Measurements from ENCODE around the gene MPV17L. TPM values are rescaled to one million over a fixed set of nuclear protein-coding genes. Genes with fewer than 3 reads are reported as not detected.
A peak's percentile ranks its signal among the peaks of the same experiment; 100 is the strongest.
"Not testable (repeated sequence)": the region's sequence is repeated elsewhere in the genome, so short reads cannot be mapped to it uniquely, and the experiment has no call there.

MPV17L gene
- total RNA-seq, 6 experiments from 2014 or later: 9.3 to 18.8 (median 16.0) TPM

GRCh38 chr16:15393025-15393424 is 2.5 kb upstream of the MPV17L start:
- DNase-seq; intact Hi-C loops (cut with DNase I); H3K9me3 ChIP-seq; H3K36me3 ChIP-seq; H3K27me3 ChIP-seq; H3K4me3 ChIP-seq; ATAC-seq; H3K27ac ChIP-seq: not testable (repeated sequence)
- H3K4me1 ChIP-seq: peaks cover 0 to 13% (median 0%) of the 10 kb centered on the region in 4 donors
- 80% methylated on average over 5 of the region's 8 CpGs for WGBS (ENCODE audit: insufficient coverage, low coverage, low lambda C conversion rate, missing lambda C conversion rate)

GRCh38 chr16:15396509-15396829 is 915 bp downstream of the MPV17L start:
- DNase-seq; H3K36me3 ChIP-seq; H3K27me3 ChIP-seq; intact Hi-C loops (cut with DNase I); H3K9me3 ChIP-seq: not testable (repeated sequence)
- Histone ChIP-seq H3K4me1 (peaks cover 0 to 25% (median 4%) of the 10 kb centered on the region in 4 donors), H3K4me3 (peak overlapping the region; percentile 53 to 67 (median 66)), H3K27ac (peak overlapping the region in 2 of 3 donors; percentile 49 to 84)
- peak; percentile 2 to 20 (median 8) for ATAC-seq
- no CpG with 5 or more reads among the region's 8 CpGs for WGBS (ENCODE audit: insufficient coverage, low coverage, low lambda C conversion rate, missing lambda C conversion rate)

- Histone ChIP-seq H3K4me3 (peak overlapping the region in 2 of 3 donors; percentile 66 to 67), H3K4me1 (peaks cover 0 to 25% (median 4%) of the 10 kb centered on the region in 4 donors), H3K27me3 (no peaks in the 10 kb centered on the region), H3K27ac (peak overlapping the region in 1 of 3 donors; percentile 84), H3K9me3 (no peaks in the 10 kb centered on the region), H3K36me3 (no peaks in the 10 kb centered on the region)
- intact Hi-C loops (cut with DNase I): no loop called here
- no peak for TF ChIP-seq POLR2A (IDR thresholded peaks at IDR 0.05)
- TF ChIP-seq CTCF (IDR thresholded peaks at IDR 0.05): no peak
- peak in 2 of 4 donors; percentile 29 to 44 for ATAC-seq
- DNase-seq: no peak
- WGBS (ENCODE audit: insufficient coverage, low coverage, low lambda C conversion rate, missing lambda C conversion rate): 32% methylated on average over 5 of the region's 11 CpGs
Measured at GRCh38 chr16:15396948-15397594, 1.5 kb downstream of the MPV17L start.

- no peaks in the 10 kb centered on the region for H3K9me3 ChIP-seq
- H3K36me3 ChIP-seq: no peaks in the 10 kb centered on the region
- peak overlapping the region in 2 of 3 donors; percentile 74 to 84 for H3K27ac ChIP-seq
- intact Hi-C loops (cut with DNase I): no loop called here
- ATAC-seq (peak; percentile 65 to 81 (median 74)), DNase-seq (peak in 1 of 3 donors; percentile 72)
- WGBS (ENCODE audit: insufficient coverage, low coverage, low lambda C conversion rate, missing lambda C conversion rate): 21% methylated on average over 14 of the region's 14 CpGs
- peak overlapping the region in 1 of 3 donors; percentile 15 for H3K4me3 ChIP-seq
- H3K4me1 ChIP-seq: peaks cover 0 to 25% (median 4%) of the 10 kb centered on the region in 4 donors
- TF ChIP-seq POLR2A (IDR thresholded peaks at IDR 0.05) (no peak), CTCF (IDR thresholded peaks at IDR 0.05) (no peak)
- no peaks in the 10 kb centered on the region for H3K27me3 ChIP-seq
Measured at GRCh38 chr16:15398618-15399316, 3.2 kb downstream of the MPV17L start.

- 42% methylated on average over 3 of the region's 3 CpGs for WGBS (ENCODE audit: insufficient coverage, low coverage, low lambda C conversion rate, missing lambda C conversion rate)
- Histone ChIP-seq H3K27me3 (no peaks in the 10 kb centered on the region), H3K4me1 (peaks cover 0 to 25% (median 4%) of the 10 kb centered on the region in 4 donors), H3K4me3 (no peak overlapping the region), H3K36me3 (no peaks in the 10 kb centered on the region), H3K9me3 (no peaks in the 10 kb centered on the region), H3K27ac (peak overlapping the region in 2 of 3 donors; percentile 21 to 84)
- no peak for DNase-seq
- no peak for ATAC-seq
- intact Hi-C loops (cut with DNase I): no loop called here
- TF ChIP-seq POLR2A (IDR thresholded peaks at IDR 0.05) (no peak), CTCF (IDR thresholded peaks at IDR 0.05) (no peak)
Measured at GRCh38 chr16:15399317-15399716, 3.8 kb downstream of the MPV17L start.

GRCh38 chr16:15400314-15400713 is 4.8 kb downstream of the MPV17L start:
- not testable (repeated sequence) for H3K27ac ChIP-seq, ATAC-seq

More at GRCh38 chr16:15400314-15400713, 4.8 kb downstream of the MPV17L start:
- H3K9me3 ChIP-seq; intact Hi-C loops (cut with DNase I); H3K27me3 ChIP-seq; H3K36me3 ChIP-seq; DNase-seq; H3K4me3 ChIP-seq: not testable (repeated sequence)
- 94% methylated on average over 6 of the region's 6 CpGs for WGBS (ENCODE audit: insufficient coverage, low coverage, low lambda C conversion rate, missing lambda C conversion rate)
- H3K4me1 ChIP-seq: peaks cover 0 to 30% (median 4%) of the 10 kb centered on the region in 4 donors

All from right lobe of liver (tissue), 6 donors.